SH-SY5Y (cell line): Measurements from ENCODE around the gene TIAM2.

Experiments
- GATA2 ChIP-seq: IDR thresholded peaks from 2 replicates; pipeline ENCODE4 v1.6.1; 2011; ENCODE audit warnings: mild to moderate bottlenecking, low read depth, low read length
- GATA3 ChIP-seq: IDR thresholded peaks from 2 replicates; pipeline ENCODE4 v1.6.1; 2011; ENCODE audit warnings: low read depth, mild to moderate bottlenecking, low read length, moderate library complexity

DNA sequence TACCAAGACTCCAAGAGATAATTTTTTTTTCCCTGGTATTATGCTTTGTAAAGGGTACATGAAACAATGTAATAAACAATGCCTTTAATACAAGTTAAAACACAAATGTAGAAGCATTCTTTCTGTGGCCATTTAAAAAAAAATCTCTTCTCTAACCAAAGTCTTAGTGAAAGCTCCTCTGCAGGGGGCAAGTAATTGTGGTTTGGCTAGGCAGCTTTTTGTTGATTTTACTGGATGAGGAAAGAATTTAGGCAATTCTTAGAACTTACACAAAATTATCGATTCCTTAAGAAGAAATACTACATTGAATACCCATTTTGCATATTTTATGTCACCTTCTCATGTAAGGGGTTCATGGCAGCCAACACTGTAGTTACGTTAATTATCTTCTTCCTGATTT, 306.8 kb downstream of the TIAM2 start:
- no peak for TF ChIP-seq GATA3
- no peak for TF ChIP-seq GATA2
